Lower leg skin (tissue), 3 donors: ENCODE measurements around the gene SHC3.

ENCODE experiments used
- POLR2A ChIP-seq, 2 donors: fragments of 450-650 bp; IDR thresholded peaks; one replicate each; pipeline ENCODE4 v1.6.1; 2016 to 2017; ENCODE audit warnings: antibody characterized with exemption in 2 of 2, mild to moderate bottlenecking in 1 of 2, moderate library complexity in 1 of 2
- TF ChIP-seq, protein P1 (sequence below), 3 donors: fragments of 450-650 bp; IDR thresholded peaks; one replicate each; pipeline ENCODE4 v1.5.1; 2016; ENCODE audit warnings: antibody characterized with exemption in 3 of 3, mild to moderate bottlenecking in 3 of 3, moderate library complexity in 2 of 3

DNA sequence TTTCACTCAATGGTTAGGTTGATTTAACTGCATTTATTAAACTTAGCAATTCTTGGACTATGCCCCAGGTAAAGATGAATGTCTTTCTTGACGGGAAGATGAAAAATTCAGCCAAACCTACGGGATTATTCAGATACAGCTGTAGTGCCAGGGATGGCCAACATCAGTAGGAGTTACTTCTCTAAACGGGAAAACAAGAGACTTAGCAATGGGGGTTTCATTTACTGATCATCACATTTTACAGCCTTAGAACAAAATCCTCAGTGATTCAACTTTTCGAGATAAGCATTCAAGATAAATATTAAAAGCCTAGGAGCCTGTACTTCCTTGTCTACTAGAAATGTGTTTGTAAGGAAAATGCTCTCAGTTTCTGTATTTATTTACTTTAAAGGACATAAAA lies 141.3 kb downstream of the SHC3 start:
- TF ChIP-seq, protein P1, sequence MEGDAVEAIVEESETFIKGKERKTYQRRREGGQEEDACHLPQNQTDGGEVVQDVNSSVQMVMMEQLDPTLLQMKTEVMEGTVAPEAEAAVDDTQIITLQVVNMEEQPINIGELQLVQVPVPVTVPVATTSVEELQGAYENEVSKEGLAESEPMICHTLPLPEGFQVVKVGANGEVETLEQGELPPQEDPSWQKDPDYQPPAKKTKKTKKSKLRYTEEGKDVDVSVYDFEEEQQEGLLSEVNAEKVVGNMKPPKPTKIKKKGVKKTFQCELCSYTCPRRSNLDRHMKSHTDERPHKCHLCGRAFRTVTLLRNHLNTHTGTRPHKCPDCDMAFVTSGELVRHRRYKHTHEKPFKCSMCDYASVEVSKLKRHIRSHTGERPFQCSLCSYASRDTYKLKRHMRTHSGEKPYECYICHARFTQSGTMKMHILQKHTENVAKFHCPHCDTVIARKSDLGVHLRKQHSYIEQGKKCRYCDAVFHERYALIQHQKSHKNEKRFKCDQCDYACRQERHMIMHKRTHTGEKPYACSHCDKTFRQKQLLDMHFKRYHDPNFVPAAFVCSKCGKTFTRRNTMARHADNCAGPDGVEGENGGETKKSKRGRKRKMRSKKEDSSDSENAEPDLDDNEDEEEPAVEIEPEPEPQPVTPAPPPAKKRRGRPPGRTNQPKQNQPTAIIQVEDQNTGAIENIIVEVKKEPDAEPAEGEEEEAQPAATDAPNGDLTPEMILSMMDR (IDR thresholded peaks at IDR 0.05) = no peak
- TF ChIP-seq POLR2A (IDR thresholded peaks at IDR 0.05) = no peak
